GM23338 (cell line): ENCODE results near the gene MEF2D. TPM values are rescaled to one million over a fixed set of nuclear protein-coding genes. Genes with fewer than 3 reads are reported as not detected.

ENCODE experiments used
- ATAC-seq: fragments of 200-7000 bp; cut with Tn5 transposase; 3 replicates; pipeline ENCODE4 v1.9.1; 2020
- DNase-seq: peaks from one replicate; pipeline ENCODE4 v3.0.0-alpha.2; 2015; ENCODE audit warnings: low spot score
- H2AFZ ChIP-seq: fragments of 200-600 bp; sonication (generic); 2 replicates; pipeline ENCODE4 v1.8.0; 2016; ENCODE audit warnings: antibody characterized with exemption, mild to moderate bottlenecking, moderate library complexity
- H3F3A ChIP-seq: fragments of 200-600 bp; sonication (generic); replicated peaks from 2 replicates; pipeline ENCODE4 v1.8.0; 2017; ENCODE audit warnings: antibody characterized with exemption, mixed run types, low read depth
- H3K27ac ChIP-seq: fragments of 200-600 bp; sonication (generic); 2 replicates; pipeline ENCODE4 v1.6.1; 2016; ENCODE audit warnings: low read depth
- H3K27me3 ChIP-seq: fragments of 200-600 bp; sonication (generic); 2 replicates; pipeline ENCODE4 v1.8.0; 2016; ENCODE audit warnings: mild to moderate bottlenecking, mixed run types, moderate library complexity; ENCODE audit not compliant: insufficient read depth
- H3K36me3 ChIP-seq: fragments of 200-600 bp; sonication (generic); 2 replicates; pipeline ENCODE4 v1.8.0; 2016; ENCODE audit warnings: mild to moderate bottlenecking; ENCODE audit not compliant: insufficient read depth
- H3K4me1 ChIP-seq: fragments of 200-600 bp; sonication (generic); 2 replicates; pipeline ENCODE4 v1.8.0; 2016; ENCODE audit warnings: mild to moderate bottlenecking, moderate library complexity; ENCODE audit not compliant: insufficient read depth
- H3K4me2 ChIP-seq: fragments of 200-600 bp; sonication (generic); 2 replicates; pipeline ENCODE4 v1.7.1; 2017; ENCODE audit warnings: mixed run types
- H3K4me3 ChIP-seq: fragments of 200-600 bp; sonication (generic); 2 replicates; pipeline ENCODE4 v1.6.1; 2016; ENCODE audit warnings: mixed run types
- H3K79me2 ChIP-seq: fragments of 200-600 bp; sonication (generic); replicated peaks from 2 replicates; pipeline ENCODE4 v1.8.0; 2017; ENCODE audit warnings: mild to moderate bottlenecking; ENCODE audit not compliant: insufficient read depth
- H3K9me2 ChIP-seq: fragments of 200-600 bp; sonication (generic); 2 replicates; pipeline ENCODE4 v1.8.0; 2017; ENCODE audit not compliant: insufficient read depth
- H4K20me1 ChIP-seq: fragments of 200-600 bp; sonication (generic); replicated peaks from 2 replicates; pipeline ENCODE4 v1.8.0; 2017; ENCODE audit warnings: mild to moderate bottlenecking; ENCODE audit not compliant: insufficient read depth
- H3K27ac Mint-ChIP-seq: 2 replicates; pipeline ENCODE4 v1.8.0; 2020; ENCODE audit warnings: inconsistent platforms, mild to moderate bottlenecking, moderate library complexity, mixed read lengths
- H3K27me3 Mint-ChIP-seq: 3 replicates; pipeline ENCODE4 v1.8.0; 2022; ENCODE audit warnings: low read depth, mild to moderate bottlenecking, moderate library complexity, mixed read lengths, inconsistent platforms; ENCODE audit not compliant: insufficient read depth, poor library complexity
- H3K36me3 Mint-ChIP-seq: 3 replicates; pipeline ENCODE4 v1.8.0; 2021; ENCODE audit warnings: low read depth, mild to moderate bottlenecking, inconsistent platforms, moderate library complexity, mixed read lengths
- H3K4me1 Mint-ChIP-seq: 3 replicates; pipeline ENCODE4 v1.8.0; 2020; ENCODE audit warnings: mild to moderate bottlenecking, inconsistent platforms, mixed read lengths
- H3K4me3 Mint-ChIP-seq: 3 replicates; pipeline ENCODE4 v1.8.0; 2021; ENCODE audit warnings: moderate library complexity, mild to moderate bottlenecking, inconsistent platforms, mixed read lengths
- H3K9me3 Mint-ChIP-seq: 3 replicates; pipeline ENCODE4 v1.8.0; 2020; ENCODE audit warnings: moderate library complexity, mild to moderate bottlenecking, inconsistent platforms, mixed read lengths
- ETS1 ChIP-seq: IDR thresholded peaks from 2 replicates; pipeline ENCODE4 v1.6.1; 2016; ENCODE audit warnings: antibody characterized with exemption
- EZH2 ChIP-seq: fragments of 200-600 bp; sonication (generic); IDR thresholded peaks from one replicate; pipeline ENCODE4 v1.8.0; 2017; ENCODE audit warnings: antibody characterized with exemption, mild to moderate bottlenecking, low read depth; ENCODE audit not compliant: unreplicated experiment
- EZH2phosphoT487 ChIP-seq: fragments of 200-600 bp; sonication (generic); IDR thresholded peaks from one replicate; pipeline ENCODE4 v1.8.1; 2018; ENCODE audit warnings: antibody characterized with exemption; ENCODE audit not compliant: unreplicated experiment
- JUNB ChIP-seq: IDR thresholded peaks from one replicate; pipeline ENCODE4 v1.6.1; 2016; ENCODE audit warnings: antibody characterized with exemption; ENCODE audit not compliant: unreplicated experiment
- NANOG ChIP-seq: IDR thresholded peaks from 2 replicates; pipeline ENCODE4 v1.6.1; 2016; ENCODE audit warnings: antibody characterized with exemption, borderline replicate concordance
- POLR2AphosphoS5 ChIP-seq: IDR thresholded peaks from 2 replicates; pipeline ENCODE4 v1.6.1; 2016; ENCODE audit warnings: antibody characterized with exemption, low read depth
- REST ChIP-seq: IDR thresholded peaks from one replicate; pipeline ENCODE4 v1.6.1; 2018; ENCODE audit warnings: antibody characterized with exemption; ENCODE audit not compliant: unreplicated experiment
- STAT1 ChIP-seq: IDR thresholded peaks from one replicate; pipeline ENCODE4 v1.6.1; 2016; ENCODE audit warnings: antibody characterized with exemption; ENCODE audit not compliant: unreplicated experiment
- ZNF114 ChIP-seq: fragments of 250-450 bp; sonication (Bioruptor Pico); IDR thresholded peaks from 2 replicates; pipeline ENCODE4 v1.5.0; 2020; ENCODE audit warnings: mild to moderate bottlenecking, moderate library complexity
- polyA plus RNA-seq: library from polyadenylated mRNA; unstranded; fragments of >200 nt; fragmentation: Nextera tagmentation; extraction: Ambion mirVana; gene quantifications from 2 replicates; pipeline ENCODE4 v1.2.1, GENCODE V29; 2016
- total RNA-seq: library from RNA; depleted of rRNA; stranded (reverse); fragments of >200 nt; shearing (Covaris generic); gene quantifications from 2 replicates; pipeline ENCODE4 v1.2.3, GENCODE V29; 2014
- TF ChIP-seq, protein P1 (sequence below): fragments of 250-450 bp; sonication (Bioruptor Pico); IDR thresholded peaks from 2 replicates; pipeline ENCODE4 v1.5.0; 2020; ENCODE audit warnings: mild to moderate bottlenecking, moderate library complexity

Gene MEF2D
- total and polyA plus RNA-seq, 2 experiments from 2014 or later, result 10.6 to 15.5 TPM

GRCh38 chr1:156475568-156476500 lies 24.7 kb downstream of the MEF2D start:
- Histone ChIP-seq H3K36me3 (peaks cover 5% of the 10 kb centered on the region; the same call in 1 of the 2 replicates), H3F3A (0 out of 2 replicates have a peak, but pooled peaks cover 9% of the 10 kb centered on the region), H2AFZ (no peak overlapping the region), H3K27ac (peak overlapping the region; percentile 39; the same call in 1 of the 2 replicates), H3K27me3 (no peaks in the 10 kb centered on the region), H3K4me2 (no peak overlapping the region), H4K20me1 (no peaks in the 10 kb centered on the region), H3K4me3 (no peak overlapping the region), H3K4me1 (peaks cover 6% of the 10 kb centered on the region), H3K9me2 (no peaks in the 10 kb centered on the region), H3K79me2 (no peaks in the 10 kb centered on the region)
- Mint-ChIP-seq H3K36me3 (peaks cover 59% of the 10 kb centered on the region), H3K4me3 (no peak overlapping the region), H3K27me3 (peaks cover 27% of the 10 kb centered on the region), H3K9me3 (no peaks in the 10 kb centered on the region), H3K27ac (no peak overlapping the region), H3K4me1 (peaks cover 23% of the 10 kb centered on the region)
- no peak for TF ChIP-seq ETS1
- DNase-seq, result no peak
- no peak for ATAC-seq

DNA sequence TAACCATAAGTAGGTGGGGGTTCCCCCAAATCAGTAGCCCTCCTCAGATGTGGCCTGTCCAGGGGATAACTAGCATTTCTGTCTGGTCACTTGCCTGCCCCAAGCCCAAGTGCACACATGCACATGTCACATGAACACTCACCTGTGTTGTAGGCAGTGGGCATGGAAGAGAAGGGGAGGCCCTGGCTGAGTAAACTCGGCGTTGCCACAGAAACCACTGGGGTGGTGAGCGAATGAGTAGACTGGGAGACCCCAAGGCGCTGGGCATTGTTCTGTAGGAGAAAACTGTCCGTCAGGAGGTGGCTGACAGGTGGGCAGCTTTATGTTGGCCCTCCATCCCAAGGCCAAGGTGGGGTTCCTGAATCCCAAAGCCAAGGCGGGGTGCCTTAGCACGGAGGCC lies 25.6 kb downstream of the MEF2D start:
- H2AFZ ChIP-seq, result no peak overlapping the region
- Mint-ChIP-seq H3K4me1 (peaks cover 14% of the 10 kb centered on the region), H3K27me3 (peaks cover 22% of the 10 kb centered on the region), H3K27ac (no peak overlapping the region; the same call in 1 of the 2 replicates), H3K9me3 (no peaks in the 10 kb centered on the region), H3K36me3 (peaks cover 51% of the 10 kb centered on the region), H3K4me3 (no peak overlapping the region)
- DNase-seq (no peak), ATAC-seq (no peak)
- H3K79me2 ChIP-seq, result no peaks in the 10 kb centered on the region
- H3F3A ChIP-seq, result 0 out of 2 replicates have a peak, but pooled peaks cover 5% of the 10 kb centered on the region
- H3K4me3 ChIP-seq, result no peak overlapping the region
- no peaks in the 10 kb centered on the region for H3K4me1 ChIP-seq
- no peaks in the 10 kb centered on the region for H4K20me1 ChIP-seq
- no peak overlapping the region for H3K27ac ChIP-seq
- no peak overlapping the region for H3K4me2 ChIP-seq
- H3K27me3 ChIP-seq, result no peaks in the 10 kb centered on the region
- H3K9me2 ChIP-seq, result no peaks in the 10 kb centered on the region
- H3K36me3 ChIP-seq, result peaks cover 5% of the 10 kb centered on the region; the same call in 1 of the 2 replicates
- no peak for TF ChIP-seq EZH2phosphoT487
- no peak for TF ChIP-seq POLR2AphosphoS5
- no peak for TF ChIP-seq NANOG
- TF ChIP-seq, protein P1, sequence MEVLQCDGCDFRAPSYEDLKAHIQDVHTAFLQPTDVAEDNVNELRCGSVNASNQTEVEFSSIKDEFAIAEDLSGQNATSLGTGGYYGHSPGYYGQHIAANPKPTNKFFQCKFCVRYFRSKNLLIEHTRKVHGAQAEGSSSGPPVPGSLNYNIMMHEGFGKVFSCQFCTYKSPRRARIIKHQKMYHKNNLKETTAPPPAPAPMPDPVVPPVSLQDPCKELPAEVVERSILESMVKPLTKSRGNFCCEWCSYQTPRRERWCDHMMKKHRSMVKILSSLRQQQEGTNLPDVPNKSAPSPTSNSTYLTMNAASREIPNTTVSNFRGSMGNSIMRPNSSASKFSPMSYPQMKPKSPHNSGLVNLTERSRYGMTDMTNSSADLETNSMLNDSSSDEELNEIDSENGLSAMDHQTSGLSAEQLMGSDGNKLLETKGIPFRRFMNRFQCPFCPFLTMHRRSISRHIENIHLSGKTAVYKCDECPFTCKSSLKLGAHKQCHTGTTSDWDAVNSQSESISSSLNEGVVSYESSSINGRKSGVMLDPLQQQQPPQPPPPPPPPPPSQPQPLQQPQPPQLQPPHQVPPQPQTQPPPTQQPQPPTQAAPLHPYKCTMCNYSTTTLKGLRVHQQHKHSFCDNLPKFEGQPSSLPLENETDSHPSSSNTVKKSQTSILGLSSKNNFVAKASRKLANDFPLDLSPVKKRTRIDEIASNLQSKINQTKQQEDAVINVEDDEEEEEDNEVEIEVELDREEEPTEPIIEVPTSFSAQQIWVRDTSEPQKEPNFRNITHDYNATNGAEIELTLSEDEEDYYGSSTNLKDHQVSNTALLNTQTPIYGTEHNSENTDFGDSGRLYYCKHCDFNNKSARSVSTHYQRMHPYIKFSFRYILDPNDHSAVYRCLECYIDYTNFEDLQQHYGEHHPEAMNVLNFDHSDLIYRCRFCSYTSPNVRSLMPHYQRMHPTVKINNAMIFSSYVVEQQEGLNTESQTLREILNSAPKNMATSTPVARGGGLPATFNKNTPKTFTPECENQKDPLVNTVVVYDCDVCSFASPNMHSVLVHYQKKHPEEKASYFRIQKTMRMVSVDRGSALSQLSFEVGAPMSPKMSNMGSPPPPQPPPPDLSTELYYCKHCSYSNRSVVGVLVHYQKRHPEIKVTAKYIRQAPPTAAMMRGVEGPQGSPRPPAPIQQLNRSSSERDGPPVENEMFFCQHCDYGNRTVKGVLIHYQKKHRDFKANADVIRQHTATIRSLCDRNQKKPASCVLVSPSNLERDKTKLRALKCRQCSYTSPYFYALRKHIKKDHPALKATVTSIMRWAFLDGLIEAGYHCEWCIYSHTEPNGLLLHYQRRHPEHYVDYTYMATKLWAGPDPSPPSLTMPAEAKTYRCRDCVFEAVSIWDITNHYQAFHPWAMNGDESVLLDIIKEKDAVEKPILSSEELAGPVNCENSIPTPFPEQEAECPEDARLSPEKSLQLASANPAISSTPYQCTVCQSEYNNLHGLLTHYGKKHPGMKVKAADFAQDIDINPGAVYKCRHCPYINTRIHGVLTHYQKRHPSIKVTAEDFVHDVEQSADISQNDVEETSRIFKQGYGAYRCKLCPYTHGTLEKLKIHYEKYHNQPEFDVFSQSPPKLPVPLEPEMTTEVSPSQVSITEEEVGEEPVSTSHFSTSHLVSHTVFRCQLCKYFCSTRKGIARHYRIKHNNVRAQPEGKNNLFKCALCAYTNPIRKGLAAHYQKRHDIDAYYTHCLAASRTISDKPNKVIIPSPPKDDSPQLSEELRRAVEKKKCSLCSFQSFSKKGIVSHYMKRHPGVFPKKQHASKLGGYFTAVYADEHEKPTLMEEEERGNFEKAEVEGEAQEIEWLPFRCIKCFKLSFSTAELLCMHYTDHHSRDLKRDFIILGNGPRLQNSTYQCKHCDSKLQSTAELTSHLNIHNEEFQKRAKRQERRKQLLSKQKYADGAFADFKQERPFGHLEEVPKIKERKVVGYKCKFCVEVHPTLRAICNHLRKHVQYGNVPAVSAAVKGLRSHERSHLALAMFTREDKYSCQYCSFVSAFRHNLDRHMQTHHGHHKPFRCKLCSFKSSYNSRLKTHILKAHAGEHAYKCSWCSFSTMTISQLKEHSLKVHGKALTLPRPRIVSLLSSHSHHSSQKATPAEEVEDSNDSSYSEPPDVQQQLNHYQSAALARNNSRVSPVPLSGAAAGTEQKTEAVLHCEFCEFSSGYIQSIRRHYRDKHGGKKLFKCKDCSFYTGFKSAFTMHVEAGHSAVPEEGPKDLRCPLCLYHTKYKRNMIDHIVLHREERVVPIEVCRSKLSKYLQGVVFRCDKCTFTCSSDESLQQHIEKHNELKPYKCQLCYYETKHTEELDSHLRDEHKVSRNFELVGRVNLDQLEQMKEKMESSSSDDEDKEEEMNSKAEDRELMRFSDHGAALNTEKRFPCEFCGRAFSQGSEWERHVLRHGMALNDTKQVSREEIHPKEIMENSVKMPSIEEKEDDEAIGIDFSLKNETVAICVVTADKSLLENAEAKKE, result no peak
- TF ChIP-seq EZH2, result no peak
- no peak for TF ChIP-seq REST
- TF ChIP-seq STAT1, result no peak
- no peak for TF ChIP-seq ZNF114 (CRISPR knock-in tag)
- TF ChIP-seq JUNB, result no peak
